ENCODE measurements around the gene MRPL21.

GRCh38 chr11:68927280-68928135 is 23.9 kb upstream of the MRPL21 start:
- no peak for TF ChIP-seq CTCF (IDR thresholded peaks at IDR 0.05)
- no peak for TF ChIP-seq EP300 (IDR thresholded peaks at IDR 0.05)
- no peak for TF ChIP-seq POLR2A (IDR thresholded peaks at IDR 0.05)
- TF ChIP-seq POLR2AphosphoS5 (IDR thresholded peaks at IDR 0.05): no peak

Data from gastroesophageal sphincter (tissue), 3 donors.